ENCODE measurements around the gene ZIC5.
"Not testable (repeated sequence)": the region's sequence is repeated elsewhere in the genome, so short reads cannot be mapped to it uniquely, and the experiment has no call there.

ZIC5 gene

GRCh38 chr13:99960663-99961311, 10.8 kb downstream of the ZIC5 start:
- no peak for DNase-seq (ENCODE audit: low read depth in 2 of 2)

DNA sequence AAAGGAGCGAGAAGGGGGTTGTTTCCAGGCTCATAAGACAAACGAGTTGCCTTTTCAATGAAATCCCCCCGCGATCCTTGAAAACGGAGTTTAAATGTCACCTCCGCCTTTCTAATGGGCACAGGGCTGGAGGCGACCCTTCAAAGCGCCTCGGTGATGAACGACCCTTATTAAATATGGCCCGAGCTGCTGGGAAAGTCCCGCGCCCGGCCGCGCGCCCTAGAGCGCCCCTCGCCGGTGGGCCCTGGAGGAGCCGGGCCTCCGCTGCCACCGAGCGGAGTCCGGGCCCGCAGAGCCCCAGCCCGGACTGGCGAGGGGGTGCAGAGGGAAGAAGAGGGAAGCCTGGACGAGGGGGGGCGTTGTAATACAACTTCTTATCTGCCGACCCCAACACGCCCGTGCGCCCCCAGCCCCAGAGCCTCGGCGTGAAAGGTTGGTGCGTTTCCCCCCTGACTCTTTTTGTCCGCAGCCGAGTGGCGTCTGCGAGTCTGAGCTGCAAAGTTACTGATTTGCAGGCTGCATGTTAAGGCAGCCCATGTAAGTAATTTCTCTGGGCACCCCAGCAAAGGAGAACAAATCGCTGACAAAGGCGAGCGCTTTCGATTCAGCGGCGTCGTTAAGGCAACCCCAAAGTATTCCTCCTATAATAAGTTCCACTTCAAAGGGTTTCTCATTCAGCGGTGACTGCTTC, 11.9 kb downstream of the ZIC5 start:
- DNase-seq (ENCODE audit: low read depth in 2 of 2): no peak

GRCh38 chr13:99959127-99959539, 12.4 kb downstream of the ZIC5 start:
- no peak for DNase-seq (ENCODE audit: low read depth in 2 of 2)

DNA sequence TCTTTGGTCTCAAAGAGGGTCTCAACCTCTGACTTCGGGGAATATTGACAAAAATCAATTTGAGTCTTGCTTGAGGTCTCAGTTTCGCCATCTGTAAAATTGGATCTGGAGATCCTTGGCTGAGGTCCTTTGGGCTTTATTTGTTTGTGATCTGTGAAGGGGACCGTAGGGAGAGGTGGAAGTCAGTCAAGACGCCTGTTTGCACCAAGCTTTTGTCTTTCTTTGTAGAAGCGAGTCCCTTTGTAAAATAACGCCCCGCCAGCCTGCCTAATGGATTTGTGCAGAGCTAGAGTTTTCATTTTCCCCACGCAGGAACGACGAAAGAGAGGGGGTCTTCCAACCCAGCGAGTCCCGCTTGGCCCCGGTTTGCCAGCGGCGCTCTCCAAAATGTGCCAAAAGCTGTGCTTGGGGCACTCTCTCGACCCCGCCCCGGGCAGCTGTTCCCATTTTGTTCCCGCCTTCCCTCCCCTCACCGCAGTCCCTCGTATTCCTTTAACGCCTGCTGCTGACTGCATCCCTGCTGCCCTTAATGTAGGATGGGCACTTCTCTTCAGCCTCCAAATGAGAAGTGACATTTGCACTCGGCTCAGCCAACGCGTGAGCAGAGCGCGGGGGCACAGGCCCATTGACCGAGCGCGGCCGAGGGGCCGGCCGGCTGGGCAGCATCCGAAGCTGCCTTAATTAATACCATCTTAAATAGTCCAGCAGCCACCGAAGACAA, 13.0 kb downstream of the ZIC5 start:
- DNase-seq (ENCODE audit: low read depth in 2 of 2): no peak

- no peak for DNase-seq (ENCODE audit: low read depth in 2 of 2)
Measured at GRCh38 chr13:99956473-99957349, 14.9 kb downstream of the ZIC5 start.

DNA sequence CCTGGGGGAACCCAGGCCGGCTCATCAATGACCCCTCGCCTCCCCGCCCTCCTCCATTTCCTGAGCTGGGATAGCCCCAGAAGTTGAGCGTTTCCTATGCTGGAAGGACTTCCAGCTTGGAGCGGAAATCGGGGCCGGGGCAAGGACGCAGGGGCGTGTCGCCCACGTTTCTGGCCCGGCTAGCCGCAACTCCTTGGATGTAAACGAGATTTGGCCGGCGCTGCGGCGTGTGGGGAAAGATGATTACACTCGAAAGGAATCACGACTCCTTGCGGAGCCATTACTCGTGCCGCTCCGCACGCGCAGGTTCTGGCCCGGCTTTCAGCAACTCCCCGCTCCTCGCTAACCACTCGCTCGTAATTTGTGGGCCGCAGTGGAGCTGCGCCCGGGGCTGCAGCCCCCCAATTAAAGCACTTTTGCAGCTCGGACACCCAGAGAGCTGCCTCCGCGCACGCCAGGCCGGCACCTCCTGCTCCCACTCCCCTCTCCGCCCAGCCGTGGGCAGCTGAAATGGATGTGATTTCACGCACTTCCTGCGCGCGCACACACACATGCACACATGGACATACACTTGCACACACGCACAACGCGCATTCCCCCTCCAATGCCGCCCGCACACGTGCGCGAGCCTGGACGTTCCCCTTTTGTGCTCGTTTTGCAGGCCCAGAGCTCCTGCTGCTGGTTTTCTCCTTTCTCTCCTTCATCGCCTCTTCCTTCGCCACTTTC, 15.7 kb downstream of the ZIC5 start:
- DNase-seq (ENCODE audit: low read depth in 2 of 2): no peak

DNA sequence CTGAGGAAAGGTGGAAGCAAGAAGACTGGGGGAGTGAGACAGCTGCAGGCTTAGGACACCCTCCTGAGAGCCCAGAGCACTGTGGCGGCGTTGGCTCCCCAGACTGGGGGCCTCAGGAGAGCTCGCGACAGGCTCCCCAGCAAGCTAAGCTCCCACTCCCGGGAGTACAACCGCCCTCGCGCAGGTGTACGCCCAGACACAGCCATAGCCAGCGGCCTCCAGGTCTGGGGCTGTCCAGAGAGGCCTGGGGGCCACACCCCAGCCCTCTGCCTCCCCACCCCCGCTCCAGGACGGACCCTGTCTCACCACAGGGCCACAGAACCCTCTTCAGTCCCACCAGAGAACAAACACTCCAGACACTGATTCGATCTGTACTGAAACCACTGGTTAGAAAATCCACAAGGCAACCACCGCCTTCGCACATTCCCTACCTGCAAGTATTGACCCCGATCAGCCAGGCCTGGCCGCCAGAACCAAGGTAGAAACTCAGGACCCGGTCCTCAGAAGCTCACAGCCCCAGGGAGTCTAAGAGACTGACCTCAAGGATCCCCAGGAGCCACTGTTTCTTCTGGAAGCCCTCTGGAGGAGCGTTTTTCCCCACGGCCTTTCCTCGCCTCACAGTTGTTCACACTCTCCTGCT, 16.3 kb downstream of the ZIC5 start:
- DNase-seq (ENCODE audit: low read depth in 2 of 2): no peak

- DNase-seq (ENCODE audit: low read depth in 2 of 2): no peak
Measured at GRCh38 chr13:99953138-99953755, 18.3 kb downstream of the ZIC5 start.

DNA sequence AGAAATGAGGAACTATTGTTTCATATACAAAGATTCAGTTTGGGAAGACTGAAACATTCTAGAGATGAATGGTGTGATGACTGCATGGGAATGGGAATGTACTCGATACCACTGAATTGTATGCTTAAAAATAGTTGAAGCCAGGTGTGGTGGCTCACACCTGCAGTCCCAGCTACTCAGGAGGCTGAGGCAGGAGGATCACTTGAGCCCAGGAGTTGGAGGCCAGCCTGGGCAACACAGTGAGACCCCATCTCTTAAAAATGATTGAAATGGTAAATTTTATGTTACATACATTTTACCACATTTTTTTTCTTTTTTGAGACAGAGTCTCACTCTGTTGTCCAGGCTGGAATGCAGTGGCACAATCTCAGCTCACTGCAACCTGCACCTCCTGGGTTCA, 19.9 kb downstream of the ZIC5 start:
- DNase-seq (ENCODE audit: low read depth in 2 of 2): not testable (repeated sequence)

GRCh38 chr13:99949679-99950413, 21.7 kb downstream of the ZIC5 start:
- DNase-seq (ENCODE audit: low read depth in 2 of 2): no peak

GRCh38 chr13:99948907-99949678, 22.5 kb downstream of the ZIC5 start:
- no peak for DNase-seq (ENCODE audit: low read depth in 2 of 2)

DNA sequence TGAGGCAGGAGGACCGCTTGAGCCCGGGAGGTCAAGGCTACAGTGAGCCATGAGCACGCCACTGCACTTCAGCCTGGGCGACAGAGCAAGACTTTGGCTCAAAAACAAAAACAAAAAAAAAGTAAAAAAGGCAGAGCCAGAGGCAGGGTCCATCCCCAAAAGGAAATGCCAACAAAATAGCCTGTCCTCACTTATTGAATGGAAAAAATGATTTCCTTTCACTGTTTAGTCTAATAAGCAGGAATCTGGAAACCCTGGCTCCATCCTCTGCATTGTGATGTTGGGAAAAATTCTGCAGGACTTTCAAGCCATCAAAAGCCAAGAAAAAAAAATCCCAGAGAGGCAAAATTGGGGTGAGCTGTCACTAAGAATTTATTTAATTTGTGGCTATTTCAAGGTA, 23.2 kb downstream of the ZIC5 start:
- no peak for DNase-seq (ENCODE audit: low read depth in 2 of 2)

DNA sequence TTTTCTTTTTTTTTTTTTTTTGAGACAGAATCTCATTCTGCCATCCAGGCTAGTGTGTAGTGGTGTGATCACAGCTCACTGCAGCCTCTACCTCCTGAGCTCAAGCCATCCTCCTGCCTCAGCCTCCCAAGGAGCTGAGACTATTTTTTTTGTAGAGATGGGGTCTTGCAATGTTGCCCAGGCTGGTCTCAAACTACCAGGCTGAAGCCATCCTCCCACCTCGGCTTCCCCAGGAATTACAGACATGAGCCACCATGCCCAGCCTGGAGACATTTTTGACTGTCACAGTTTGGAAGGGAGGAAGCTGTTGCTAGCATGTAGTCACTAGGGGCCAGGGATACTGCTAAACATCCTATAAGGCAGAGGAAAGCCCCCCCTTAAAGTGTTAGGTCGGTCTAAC, 23.9 kb downstream of the ZIC5 start:
- DNase-seq (ENCODE audit: low read depth in 2 of 2): no peak

- not testable (repeated sequence) for DNase-seq (ENCODE audit: low read depth in 2 of 2)
Measured at GRCh38 chr13:99945515-99945914, 26.1 kb downstream of the ZIC5 start.

- no peak for DNase-seq (ENCODE audit: low read depth in 2 of 2)
Measured at GRCh38 chr13:99944606-99945005, 27.0 kb downstream of the ZIC5 start.

DNA sequence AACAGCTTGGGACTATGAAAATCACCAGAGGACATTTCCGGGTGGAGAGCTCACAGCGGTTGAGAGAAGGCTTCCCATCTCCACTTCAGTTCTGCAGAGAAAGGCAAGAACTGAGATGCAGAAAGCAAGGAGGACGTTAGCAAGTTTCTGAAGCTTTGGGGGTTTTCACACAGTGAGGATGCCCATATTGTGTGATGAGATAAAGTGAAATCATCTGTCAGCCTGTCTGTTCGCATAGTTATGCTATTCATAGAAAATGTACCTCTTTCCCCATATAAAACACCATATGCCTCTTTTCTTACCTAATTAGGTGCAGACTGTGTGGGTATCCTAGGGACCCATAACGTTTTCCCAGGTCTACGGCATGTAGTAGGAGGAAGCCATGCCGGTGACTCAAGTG, 27.5 kb downstream of the ZIC5 start:
- no peak for DNase-seq (ENCODE audit: low read depth in 2 of 2)

GRCh38 chr13:99941911-99942310, 29.7 kb downstream of the ZIC5 start:
- no peak for DNase-seq (ENCODE audit: low read depth in 2 of 2)

- DNase-seq (ENCODE audit: low read depth in 2 of 2): no peak
Measured at GRCh38 chr13:99941086-99941485, 30.5 kb downstream of the ZIC5 start.

DNA sequence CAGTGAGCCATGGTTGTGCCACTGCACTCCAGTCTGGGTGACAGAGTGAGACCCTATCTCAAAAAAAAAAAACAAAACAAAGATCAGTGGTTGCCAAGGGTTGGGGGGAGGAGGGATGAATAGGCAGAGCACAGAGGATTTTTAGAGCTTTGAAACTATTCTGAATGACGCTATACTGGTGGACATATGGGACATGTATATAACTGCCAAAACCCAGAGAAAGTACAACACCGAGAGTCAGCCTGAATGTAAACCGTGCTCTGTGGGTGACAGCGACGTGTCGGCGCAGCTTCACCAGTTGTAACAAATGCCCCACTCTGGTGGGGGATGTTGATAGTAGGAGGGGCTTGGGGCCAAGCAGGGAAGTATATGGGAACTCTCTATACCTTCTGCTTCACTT, 32.9 kb downstream of the ZIC5 start:
- DNase-seq (ENCODE audit: low read depth in 2 of 2): no peak
